CD4-positive, alpha-beta T cell treated with Interleukin-1 beta for 1 hour (primary cell): Measurements from ENCODE around the gene RNU5B-1.

Experiments used
- DNase-seq, 2 donors: peaks; one replicate each; pipeline ENCODE4 v3.0.0-alpha.2; 2020 to 2022

RNU5B-1 gene

GRCh38 chr15:65289261-65289854, 15.1 kb upstream of the RNU5B-1 start:
- DNase-seq, result no peak

GRCh38 chr15:65290228-65290627, 14.2 kb upstream of the RNU5B-1 start:
- no peak for DNase-seq

- no peak for DNase-seq
These were observed 11.4 kb upstream of the RNU5B-1 start for GRCh38 chr15:65292938-65293518.

GRCh38 chr15:65298731-65299130, 5.7 kb upstream of the RNU5B-1 start:
- DNase-seq, result no peak

- no peak for DNase-seq
These were observed 3.5 kb upstream of the RNU5B-1 start for GRCh38 chr15:65300924-65301441.

GRCh38 chr15:65302061-65302460, 2.4 kb upstream of the RNU5B-1 start:
- no peak for DNase-seq

GRCh38 chr15:65303687-65304380, 643 bp upstream of the RNU5B-1 start:
- no peak for DNase-seq

GRCh38 chr15:65305150-65305758, 777 bp downstream of the RNU5B-1 start:
- no peak for DNase-seq

- DNase-seq, result no peak
These were observed 1.3 kb downstream of the RNU5B-1 start for GRCh38 chr15:65305776-65306175.

- DNase-seq, result no peak
These were observed 2.1 kb downstream of the RNU5B-1 start for GRCh38 chr15:65306551-65306950.

GRCh38 chr15:65307978-65308377, 3.5 kb downstream of the RNU5B-1 start:
- DNase-seq, result no peak

- no peak for DNase-seq
These were observed 5.5 kb downstream of the RNU5B-1 start for GRCh38 chr15:65309882-65310418.

- DNase-seq, result no peak
These were observed 6.1 kb downstream of the RNU5B-1 start for GRCh38 chr15:65310431-65311137.

- DNase-seq, result no peak
These were observed 7.3 kb downstream of the RNU5B-1 start for GRCh38 chr15:65311760-65312159.

- DNase-seq, result no peak
These were observed 8.0 kb downstream of the RNU5B-1 start for GRCh38 chr15:65312400-65312916.

GRCh38 chr15:65318870-65319356, 14.4 kb downstream of the RNU5B-1 start:
- peak; percentile 79 to 85 for DNase-seq

GRCh38 chr15:65323071-65323511, 18.6 kb downstream of the RNU5B-1 start:
- no peak for DNase-seq

- DNase-seq, result no peak
These were observed 21.6 kb downstream of the RNU5B-1 start for GRCh38 chr15:65326117-65326526.

GRCh38 chr15:65326818-65327217, 22.3 kb downstream of the RNU5B-1 start:
- DNase-seq, result no peak

GRCh38 chr15:65327651-65328393, 23.3 kb downstream of the RNU5B-1 start:
- no peak for DNase-seq

- DNase-seq, result no peak
These were observed 24.2 kb downstream of the RNU5B-1 start for GRCh38 chr15:65328506-65329287.
